T-helper 2 cell treated with Interferon-gamma antibody and Interleukin-4, amounts not matched to agents 5 μg/mL and 100 μg/mL, for 36 hours (primary cell): ENCODE measurements around the gene FBXW10.
"Not testable (repeated sequence)": the region's sequence is repeated elsewhere in the genome, so short reads cannot be mapped to it uniquely, and the experiment has no call there.

Experiments
- DNase-seq: peaks from one replicate; pipeline ENCODE4 v3.0.0; 2021; ENCODE audit warnings: low spot score
- H3K27ac Mint-ChIP-seq: one replicate; pipeline ENCODE4 v1.8.0; 2021; ENCODE audit warnings: mild to moderate bottlenecking, mixed read lengths
- H3K27me3 Mint-ChIP-seq: one replicate; pipeline ENCODE4 v1.8.0; 2021; ENCODE audit warnings: low read depth, mixed read lengths
- H3K36me3 Mint-ChIP-seq: one replicate; pipeline ENCODE4 v1.8.0; 2021; ENCODE audit warnings: low read depth, mixed read lengths
- H3K4me1 Mint-ChIP-seq: one replicate; pipeline ENCODE4 v1.8.0; 2021; ENCODE audit warnings: low read depth, mixed read lengths
- H3K4me3 Mint-ChIP-seq: one replicate; pipeline ENCODE4 v1.8.0; 2022; ENCODE audit warnings: mild to moderate bottlenecking, moderate library complexity, mixed read lengths
- H3K9me3 Mint-ChIP-seq: one replicate; pipeline ENCODE4 v1.8.0; 2021; ENCODE audit warnings: mixed read lengths

The FBXW10 gene

DNA sequence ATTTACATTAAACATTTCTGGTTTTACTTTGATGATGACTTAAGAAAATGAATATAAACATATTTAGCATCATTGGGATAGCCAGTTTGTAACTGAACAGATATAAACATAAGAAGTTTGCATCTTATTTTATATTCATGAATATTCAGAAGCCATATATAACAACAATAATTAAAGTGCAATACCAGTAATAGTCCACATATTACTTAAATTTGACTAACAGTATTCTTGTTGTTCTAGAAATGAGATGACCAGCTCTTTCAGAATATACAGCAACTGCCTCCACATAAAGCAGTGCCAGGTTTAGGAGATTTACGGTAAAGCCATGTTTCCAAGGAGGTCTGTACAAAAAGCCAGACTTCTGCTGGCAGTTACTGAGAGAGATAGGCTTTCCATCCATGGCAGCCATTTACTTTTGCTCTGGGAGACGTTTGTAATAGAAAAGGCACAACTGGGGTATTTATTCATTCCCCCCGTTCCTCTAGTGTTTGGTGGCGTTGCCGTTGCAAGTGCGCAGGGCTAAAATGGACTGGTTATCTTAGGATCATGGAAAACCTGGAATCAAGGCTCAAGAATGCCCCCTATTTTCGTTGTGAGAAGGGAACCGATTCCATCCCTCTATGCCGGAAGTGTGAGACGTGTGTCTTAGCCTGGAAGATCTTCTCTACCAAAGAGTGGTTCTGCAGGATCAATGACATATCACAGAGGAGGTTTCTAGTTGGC lies at the start of gene FBXW10:
Gene FBXW10 (plus strand): TSS at position 356 of the 723 bp plus-strand sequence. CDS start 191 bp downstream, at position 547.
- not testable (repeated sequence) for H3K4me3 Mint-ChIP-seq, H3K27ac Mint-ChIP-seq, H3K9me3 Mint-ChIP-seq, DNase-seq, H3K36me3 Mint-ChIP-seq, H3K4me1 Mint-ChIP-seq, H3K27me3 Mint-ChIP-seq

DNA sequence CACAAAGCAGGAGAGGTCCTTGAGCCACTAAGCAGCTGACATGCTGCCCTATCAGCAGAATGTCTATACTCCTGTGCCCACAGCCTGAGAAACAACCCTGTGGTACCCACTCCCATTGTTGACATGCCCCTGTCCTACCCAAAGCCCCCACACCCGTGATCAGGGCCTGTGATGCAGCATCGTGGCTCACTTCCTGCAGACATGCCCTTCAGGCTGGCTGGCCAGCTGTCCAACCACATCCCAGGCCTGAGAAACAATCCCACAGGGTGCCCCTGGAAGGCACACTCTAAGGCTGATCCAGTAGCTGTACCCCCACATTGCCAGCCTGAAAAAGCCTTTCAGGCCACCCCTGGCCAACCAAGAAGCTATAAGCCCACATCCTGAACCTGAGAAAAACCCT lies 48.7 kb upstream of the FBXW10 start:
- not testable (repeated sequence) for H3K27ac Mint-ChIP-seq, H3K4me3 Mint-ChIP-seq, H3K27me3 Mint-ChIP-seq, H3K36me3 Mint-ChIP-seq, H3K9me3 Mint-ChIP-seq, DNase-seq
- peaks cover 12% of the 10 kb centered on the region for H3K4me1 Mint-ChIP-seq

DNA sequence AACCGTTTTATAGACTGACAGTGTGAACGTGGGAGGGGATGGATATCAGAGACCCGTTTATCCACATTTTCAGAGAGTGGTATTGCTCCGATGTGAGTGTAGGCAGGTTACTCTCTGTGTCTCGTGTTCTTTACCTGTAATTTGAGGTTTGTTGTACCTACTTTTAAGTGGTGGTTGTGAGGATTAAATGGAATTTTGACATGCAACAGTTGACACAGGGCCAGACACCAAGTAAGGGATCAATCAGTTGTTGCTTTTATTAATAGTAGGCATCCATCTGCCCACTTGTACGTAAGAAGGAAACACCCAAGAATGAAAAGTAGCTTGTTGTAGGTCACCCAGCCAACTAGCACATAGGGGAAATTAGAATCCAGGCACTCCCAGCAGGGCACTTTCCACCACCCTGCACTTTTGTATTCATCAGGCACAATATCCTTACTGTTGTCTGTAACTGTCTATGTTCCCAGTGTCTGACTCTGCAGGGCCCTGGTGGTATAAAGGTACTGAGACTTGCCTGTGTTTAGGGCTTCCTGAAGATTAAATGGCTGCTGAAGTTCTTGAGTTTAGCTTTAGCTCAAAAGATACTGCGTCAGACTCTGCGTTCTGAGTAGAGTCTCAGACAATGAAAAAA lies 45.3 kb upstream of the FBXW10 start:
- not testable (repeated sequence) for H3K27me3 Mint-ChIP-seq, DNase-seq, H3K9me3 Mint-ChIP-seq, H3K27ac Mint-ChIP-seq, H3K36me3 Mint-ChIP-seq
- H3K4me3 Mint-ChIP-seq = peak overlapping the region; percentile 92
- H3K4me1 Mint-ChIP-seq = peaks cover 12% of the 10 kb centered on the region

- not testable (repeated sequence) for H3K27ac Mint-ChIP-seq, H3K4me3 Mint-ChIP-seq, H3K36me3 Mint-ChIP-seq, H3K9me3 Mint-ChIP-seq, H3K27me3 Mint-ChIP-seq, DNase-seq, H3K4me1 Mint-ChIP-seq
Measured at GRCh38 chr17:18705955-18706354, 37.9 kb upstream of the FBXW10 start.

GRCh38 chr17:18708215-18708614 lies 35.6 kb upstream of the FBXW10 start:
- not testable (repeated sequence) for H3K9me3 Mint-ChIP-seq, H3K27ac Mint-ChIP-seq, H3K4me3 Mint-ChIP-seq, H3K36me3 Mint-ChIP-seq, DNase-seq, H3K4me1 Mint-ChIP-seq, H3K27me3 Mint-ChIP-seq

- not testable (repeated sequence) for H3K27me3 Mint-ChIP-seq, H3K27ac Mint-ChIP-seq, H3K4me3 Mint-ChIP-seq, H3K9me3 Mint-ChIP-seq, H3K4me1 Mint-ChIP-seq, H3K36me3 Mint-ChIP-seq
- peak; percentile 44 for DNase-seq
Measured at GRCh38 chr17:18712354-18712999, 31.4 kb upstream of the FBXW10 start.

GRCh38 chr17:18718643-18719427 lies 25.0 kb upstream of the FBXW10 start:
- not testable (repeated sequence) for H3K4me1 Mint-ChIP-seq, H3K27ac Mint-ChIP-seq, H3K4me3 Mint-ChIP-seq, H3K27me3 Mint-ChIP-seq, H3K9me3 Mint-ChIP-seq, DNase-seq, H3K36me3 Mint-ChIP-seq

GRCh38 chr17:18719428-18720110 lies 24.3 kb upstream of the FBXW10 start:
- H3K4me1 Mint-ChIP-seq, H3K27me3 Mint-ChIP-seq, H3K27ac Mint-ChIP-seq, H3K36me3 Mint-ChIP-seq, H3K9me3 Mint-ChIP-seq, H3K4me3 Mint-ChIP-seq, DNase-seq: not testable (repeated sequence)

DNA sequence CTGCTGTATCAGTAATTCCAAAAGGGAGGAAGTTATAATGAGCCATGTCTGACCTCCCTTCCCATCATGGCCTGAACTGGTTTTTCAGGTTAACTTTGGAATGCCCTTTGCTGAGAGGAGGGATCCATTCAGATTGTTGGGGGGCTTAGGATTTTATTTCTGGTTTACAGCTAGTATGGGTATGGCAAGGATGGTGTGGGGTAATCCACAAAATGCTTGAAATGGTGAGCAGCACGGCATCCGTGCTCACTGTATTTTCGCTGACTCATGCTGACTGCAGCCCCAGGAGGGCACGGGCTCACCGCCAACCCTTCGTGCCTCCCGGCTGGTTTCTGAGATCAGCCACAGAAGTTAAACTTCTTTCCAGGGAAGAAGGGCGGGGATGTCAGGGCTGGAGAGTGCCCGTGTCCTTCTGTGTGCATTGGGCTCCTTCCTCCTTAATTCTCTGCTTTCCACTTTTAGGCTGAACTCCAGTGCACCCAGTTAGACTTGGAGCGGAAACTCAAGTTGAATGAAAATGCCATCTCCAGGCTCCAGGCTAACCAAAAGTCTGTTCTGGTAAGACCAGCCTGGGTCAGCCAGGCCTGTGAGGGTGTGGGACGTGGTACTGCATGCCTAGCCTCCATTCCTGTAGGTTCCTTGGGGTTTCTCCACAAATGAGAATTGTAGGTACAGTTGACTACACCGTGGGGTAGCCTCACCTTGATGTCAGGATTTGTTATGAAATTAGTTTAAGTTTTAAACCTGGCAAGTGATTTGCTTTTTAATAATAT lies 21.9 kb upstream of the FBXW10 start:
- not testable (repeated sequence) for H3K4me3 Mint-ChIP-seq, H3K36me3 Mint-ChIP-seq

GRCh38 chr17:18722612-18723011 lies 21.2 kb upstream of the FBXW10 start:
- not testable (repeated sequence) for DNase-seq, H3K36me3 Mint-ChIP-seq, H3K9me3 Mint-ChIP-seq, H3K4me3 Mint-ChIP-seq, H3K4me1 Mint-ChIP-seq, H3K27me3 Mint-ChIP-seq, H3K27ac Mint-ChIP-seq

More for the DNA sequence above, 21.9 kb upstream of the FBXW10 start:
- not testable (repeated sequence) for DNase-seq, H3K9me3 Mint-ChIP-seq, H3K27me3 Mint-ChIP-seq, H3K27ac Mint-ChIP-seq, H3K4me1 Mint-ChIP-seq

DNA sequence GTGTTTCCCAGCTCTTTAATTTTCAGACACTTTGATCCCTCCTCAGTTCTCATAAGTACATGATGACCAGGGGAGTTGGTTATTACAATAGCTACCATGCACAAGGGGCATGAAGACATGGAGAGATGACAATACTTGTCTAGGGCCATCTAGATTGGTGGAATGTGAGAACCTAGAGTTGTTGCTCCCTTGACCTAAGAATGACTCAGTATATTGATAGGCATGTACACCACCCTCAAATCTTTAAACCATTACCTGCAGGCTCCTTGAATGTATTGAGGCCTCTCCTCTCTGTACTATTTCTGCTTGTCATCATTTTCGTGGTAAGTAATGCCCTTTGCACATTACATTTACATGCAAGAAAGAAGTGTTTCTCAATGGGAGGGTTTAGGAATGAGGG lies 20.3 kb upstream of the FBXW10 start:
- H3K9me3 Mint-ChIP-seq, H3K4me1 Mint-ChIP-seq, H3K27ac Mint-ChIP-seq, H3K36me3 Mint-ChIP-seq, DNase-seq, H3K27me3 Mint-ChIP-seq, H3K4me3 Mint-ChIP-seq: not testable (repeated sequence)

GRCh38 chr17:18732438-18732837 lies 11.4 kb upstream of the FBXW10 start:
- not testable (repeated sequence) for H3K4me3 Mint-ChIP-seq, DNase-seq, H3K9me3 Mint-ChIP-seq, H3K27me3 Mint-ChIP-seq, H3K36me3 Mint-ChIP-seq, H3K27ac Mint-ChIP-seq, H3K4me1 Mint-ChIP-seq

DNA sequence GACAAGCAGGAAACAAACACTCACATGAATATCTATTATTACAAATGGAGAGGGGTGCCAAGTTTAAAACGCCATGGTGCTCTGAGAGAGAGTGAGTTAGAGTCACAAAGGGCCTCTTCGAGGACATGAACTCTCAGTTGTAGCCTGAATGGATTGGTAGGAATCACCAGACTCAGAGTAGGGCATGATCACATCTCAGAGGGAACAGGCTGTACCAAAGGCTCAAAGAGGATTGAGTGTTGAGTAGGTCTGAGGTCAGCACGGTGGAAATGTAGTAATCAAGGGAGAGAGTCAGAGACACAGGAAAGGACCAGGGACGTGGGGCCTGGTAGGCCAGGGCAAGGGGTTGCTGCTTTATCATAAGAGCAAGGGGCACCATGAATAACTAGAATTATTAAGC lies 10.5 kb upstream of the FBXW10 start:
- H3K4me1 Mint-ChIP-seq, DNase-seq, H3K9me3 Mint-ChIP-seq, H3K36me3 Mint-ChIP-seq, H3K4me3 Mint-ChIP-seq, H3K27ac Mint-ChIP-seq, H3K27me3 Mint-ChIP-seq: not testable (repeated sequence)
